Stimulated activated CD4-positive, alpha-beta T cell treated with anti-CD3 and anti-CD28 coated beads, TNF-alpha, amount 100 ng/mL, for 4 hours (primary cell): ENCODE data around the gene DCBLD1.

Experiments
- DNase-seq, 3 experiments: peaks; one replicate each; pipeline ENCODE4 v3.0.0-alpha.2; 2020; ENCODE audit warnings: low read depth in 3 of 3

DCBLD1 gene

DNA sequence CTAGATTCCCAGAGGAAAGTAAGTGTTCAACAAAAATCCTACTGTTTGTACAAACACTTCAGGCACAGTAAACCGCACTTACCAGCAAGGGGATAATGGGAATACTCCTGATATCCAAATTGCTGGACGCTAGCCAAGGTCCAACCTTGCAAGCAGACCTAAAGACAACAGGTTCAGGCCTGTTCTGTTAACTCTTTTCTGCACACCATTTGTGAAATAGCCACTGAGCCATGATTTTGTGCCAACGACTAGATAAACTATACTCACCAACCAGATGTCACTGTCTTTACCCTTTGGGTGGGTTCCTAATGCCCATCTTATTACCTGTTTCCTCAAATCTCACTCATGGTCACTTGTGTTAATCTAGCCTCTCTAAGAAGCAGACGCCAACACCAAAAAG is 76.3 kb downstream of the DCBLD1 start:
- DNase-seq: no peak

- no peak for DNase-seq
Observed at GRCh38 chr6:117559299-117559698, 76.8 kb downstream of the DCBLD1 start.

- DNase-seq: no peak
Observed at GRCh38 chr6:117561128-117561527, 78.7 kb downstream of the DCBLD1 start.

DNA sequence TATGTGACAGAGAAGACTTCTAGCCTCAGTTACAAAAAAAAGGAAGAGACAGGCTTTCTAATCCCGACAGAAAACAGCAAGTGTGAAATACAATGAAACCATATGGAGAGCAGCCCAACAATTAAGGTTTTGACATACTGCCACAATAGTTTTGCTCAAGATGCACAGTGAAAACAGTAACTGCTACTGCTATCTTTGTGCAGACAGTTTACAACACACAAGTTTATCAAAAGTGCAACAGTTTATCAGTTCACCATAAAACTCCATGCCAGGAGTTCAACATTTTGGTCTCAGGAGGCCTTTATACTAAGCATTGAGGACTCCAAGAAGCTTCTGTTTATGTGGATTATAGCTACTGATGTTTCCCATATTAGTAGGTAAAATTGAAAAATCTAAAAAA is 82.2 kb downstream of the DCBLD1 start:
- no peak for DNase-seq

DNA sequence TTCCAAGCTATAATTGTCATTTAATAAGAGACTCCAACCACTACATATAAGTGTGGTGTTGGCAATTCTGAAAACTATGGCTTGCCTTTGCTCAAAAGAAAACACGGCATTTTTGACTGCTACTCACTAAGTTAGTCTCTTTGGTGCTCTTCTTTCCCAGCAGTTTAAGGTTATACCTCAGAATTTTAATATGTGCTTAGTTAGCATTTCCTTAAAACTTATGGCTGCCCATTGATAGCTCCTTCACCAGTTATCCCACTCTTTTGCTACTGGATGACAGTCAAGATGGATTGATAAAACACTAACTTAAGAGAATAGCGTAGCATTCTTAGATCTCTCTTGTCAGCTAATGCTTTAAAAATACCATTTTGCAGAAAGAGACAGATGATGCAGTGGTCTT is 85.8 kb downstream of the DCBLD1 start:
- DNase-seq: no peak

DNA sequence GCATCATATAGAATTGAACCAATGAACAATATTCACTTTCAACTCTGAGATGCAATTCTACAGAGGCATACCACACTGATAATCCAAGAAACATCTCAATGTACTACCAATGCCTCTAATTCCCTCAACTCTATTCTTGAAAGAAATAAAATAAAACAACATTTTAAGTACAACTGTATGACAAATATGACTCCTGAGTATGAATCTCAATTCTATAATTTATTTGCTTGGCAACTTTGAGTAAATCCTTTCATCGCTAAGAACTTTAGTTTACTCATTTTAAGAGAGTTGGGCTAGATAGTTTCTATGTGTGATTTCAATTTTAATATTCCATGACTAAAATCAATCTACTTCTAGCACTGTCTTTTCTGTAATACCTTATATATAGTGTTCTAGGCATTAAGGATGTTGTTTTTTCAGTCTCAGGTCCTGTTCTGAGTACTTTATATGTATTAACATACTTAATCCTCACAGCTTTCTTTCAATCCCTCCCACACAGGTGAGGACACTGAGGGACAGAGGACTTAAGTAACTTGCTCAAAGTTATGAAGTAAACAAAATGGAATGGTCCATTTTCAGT is 86.4 kb downstream of the DCBLD1 start:
- no peak for DNase-seq

DNA sequence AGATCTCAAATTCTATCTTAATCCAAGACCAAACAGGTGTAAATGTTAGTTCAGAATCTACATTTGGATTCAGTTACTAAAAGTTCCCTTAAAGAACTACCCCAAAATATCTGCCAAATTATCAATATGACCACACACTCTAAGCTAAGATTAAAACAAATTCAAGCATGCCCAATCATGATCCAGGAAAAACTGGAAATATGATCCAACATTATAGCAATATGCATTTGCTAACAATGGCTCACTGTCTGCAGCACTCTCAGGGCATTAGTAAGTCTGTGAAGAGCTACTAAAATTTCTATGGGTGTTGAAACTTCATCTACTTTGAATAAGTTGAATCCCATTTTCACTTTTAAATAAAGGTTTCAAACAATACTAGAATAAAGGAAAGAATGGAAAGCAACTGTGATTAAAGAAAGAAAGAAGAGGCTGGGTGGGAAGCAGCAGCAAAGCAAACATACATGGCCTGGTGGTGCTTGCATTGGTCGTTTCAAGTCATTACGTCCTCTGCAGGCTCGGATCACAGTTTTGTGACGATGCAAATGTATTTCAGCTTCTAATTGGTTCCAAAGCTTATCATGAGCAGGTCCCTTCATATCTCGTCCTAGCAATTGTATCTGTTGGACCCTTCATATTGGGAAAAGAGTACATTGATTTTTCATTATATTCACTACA is 90.7 kb downstream of the DCBLD1 start:
- no peak for DNase-seq

DNA sequence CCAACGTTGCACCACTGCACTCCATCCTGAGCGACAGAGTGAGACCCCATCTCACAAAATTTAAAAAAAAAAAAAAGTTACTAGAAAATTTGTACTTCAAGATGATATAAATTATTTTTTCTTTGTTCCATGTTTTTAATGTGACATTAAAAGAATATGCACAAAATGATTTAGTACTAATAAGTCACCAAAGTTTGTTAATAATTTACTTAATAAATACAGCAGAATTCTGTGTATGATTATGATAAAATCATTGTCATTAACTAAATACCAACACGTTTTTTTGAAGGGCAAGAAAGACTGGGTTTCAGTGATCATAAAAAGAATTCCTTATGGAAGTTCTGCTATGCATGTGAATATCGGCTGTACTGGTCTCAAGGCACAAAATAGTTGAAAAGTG is 91.7 kb downstream of the DCBLD1 start:
- DNase-seq: no peak

DNA sequence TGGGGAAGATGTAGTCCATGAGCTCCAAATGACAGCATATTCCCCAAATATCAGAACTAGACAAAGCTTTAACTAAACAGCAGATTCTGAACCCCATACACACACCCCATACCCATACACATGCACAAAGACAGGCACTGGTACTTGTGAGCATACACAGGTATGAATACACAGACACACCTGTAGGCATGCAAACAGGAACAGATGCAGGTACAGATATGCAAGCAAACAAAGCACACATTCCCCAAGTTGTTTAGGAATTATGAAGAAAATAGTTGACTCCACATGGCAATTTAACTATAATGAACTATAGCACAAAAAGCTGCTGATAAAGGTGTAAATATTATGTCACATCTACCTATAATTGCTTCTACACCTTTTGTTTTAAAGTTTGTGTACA is 103.2 kb downstream of the DCBLD1 start:
- no peak for DNase-seq

DNA sequence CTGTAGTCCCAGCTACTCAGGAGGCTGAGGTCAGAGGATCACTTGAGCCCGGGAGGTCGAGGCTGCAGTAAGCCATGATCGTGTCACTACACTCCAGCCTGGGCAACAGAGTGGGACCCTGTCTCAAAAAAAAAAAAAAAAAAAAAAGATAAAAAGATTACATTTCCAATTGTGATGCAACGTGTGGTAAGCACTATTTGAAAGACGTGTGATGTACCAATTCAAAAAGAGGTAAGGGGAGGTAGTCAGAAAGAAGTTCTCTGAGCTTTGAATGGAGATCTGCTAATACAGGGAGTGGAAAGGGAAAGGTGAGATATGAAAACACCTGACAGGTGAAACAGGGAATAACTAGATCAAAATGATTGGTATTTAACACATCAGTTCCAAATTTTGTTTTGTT is 108.0 kb downstream of the DCBLD1 start:
- no peak for DNase-seq

- no peak for DNase-seq
Observed at GRCh38 chr6:117591405-117591804, 108.9 kb downstream of the DCBLD1 start.

DNA sequence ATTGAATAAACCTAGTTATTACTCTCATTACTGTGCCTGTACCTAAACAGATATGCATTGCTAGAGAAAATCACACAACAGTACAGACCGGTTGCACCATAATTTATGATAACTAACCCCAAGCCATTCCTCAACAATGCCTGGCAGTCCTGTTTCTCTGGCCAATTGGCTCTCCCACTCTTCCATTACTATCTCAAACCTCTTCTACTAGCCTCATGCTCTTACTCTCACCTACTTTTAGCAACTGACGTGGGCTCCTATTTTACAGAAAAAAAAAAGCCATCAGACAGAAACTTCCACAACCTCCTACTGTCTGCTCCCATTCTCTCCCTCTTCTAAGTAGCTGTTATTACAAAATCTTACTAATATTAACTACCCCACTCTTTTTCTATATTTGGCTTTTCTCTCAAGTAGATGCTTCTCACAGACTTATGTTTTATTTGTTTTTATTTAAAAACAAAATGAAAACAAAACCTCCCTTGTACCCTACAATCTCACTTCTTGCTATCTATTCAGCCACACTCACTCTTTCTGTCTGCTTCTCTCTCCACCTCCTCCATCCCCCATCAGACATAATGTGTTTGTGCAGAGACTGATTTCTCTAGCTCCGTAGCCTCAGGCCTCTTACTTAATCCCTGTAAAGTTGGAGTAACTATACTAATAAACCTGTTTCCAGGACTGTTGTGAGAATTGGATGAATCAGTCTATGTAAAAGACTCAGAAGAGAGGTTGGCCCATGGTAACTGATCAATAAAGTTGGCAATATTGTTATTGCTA is 110.7 kb downstream of the DCBLD1 start:
- DNase-seq: no peak

GRCh38 chr6:117595099-117595923 is 112.8 kb downstream of the DCBLD1 start:
- no peak for DNase-seq

DNA sequence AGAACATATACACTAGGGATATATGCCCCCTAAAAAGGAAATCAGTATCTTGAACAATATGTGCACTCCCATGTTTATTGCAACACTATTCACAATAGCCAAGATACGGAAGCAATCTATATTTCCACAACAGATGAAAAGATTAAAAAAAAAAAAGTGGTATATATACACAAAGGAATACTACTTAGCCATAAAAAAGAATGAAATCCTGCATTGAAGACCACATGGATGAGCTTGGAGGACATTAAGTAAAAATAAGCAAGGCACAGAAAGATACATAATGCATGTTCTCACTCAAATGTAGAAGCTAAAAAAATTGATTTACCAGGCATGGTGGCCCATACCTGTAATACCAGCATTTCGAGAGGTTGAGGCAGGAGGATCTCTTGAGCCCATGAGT is 115.3 kb downstream of the DCBLD1 start:
- DNase-seq: no peak
